Skeletal muscle cell (primary cell): Measurements from ENCODE around the gene CDK3.

Experiments
- DNase-seq: peaks from one replicate; pipeline ENCODE4 v3.0.0-alpha.2; 2010; ENCODE audit warnings: low read depth
- H3K4me3 ChIP-seq: 2 replicates; pipeline ENCODE4 v1.5.1; 2011; ENCODE audit warnings: low read depth, mild to moderate bottlenecking, control low read depth, low read length, moderate library complexity

The CDK3 gene

GRCh38 chr17:76009969-76010661 is 9.5 kb downstream of the CDK3 start:
- no peak for DNase-seq
- no peak overlapping the region for H3K4me3 ChIP-seq

GRCh38 chr17:76011951-76012350 is 11.3 kb downstream of the CDK3 start:
- H3K4me3 ChIP-seq, result no peak overlapping the region
- no peak for DNase-seq

GRCh38 chr17:76013377-76013932 is 12.8 kb downstream of the CDK3 start:
- no peak overlapping the region for H3K4me3 ChIP-seq
- no peak for DNase-seq

- H3K4me3 ChIP-seq, result no peak overlapping the region
- DNase-seq, result no peak
These were observed 13.7 kb downstream of the CDK3 start for GRCh38 chr17:76014100-76014924.

GRCh38 chr17:76014925-76015261 is 14.2 kb downstream of the CDK3 start:
- DNase-seq, result no peak
- no peak overlapping the region for H3K4me3 ChIP-seq

GRCh38 chr17:76017481-76018339 is 17.1 kb downstream of the CDK3 start:
- no peak overlapping the region for H3K4me3 ChIP-seq
- DNase-seq, result no peak

- no peak for DNase-seq
- H3K4me3 ChIP-seq, result no peak overlapping the region
These were observed 17.7 kb downstream of the CDK3 start for GRCh38 chr17:76018340-76018680.

- H3K4me3 ChIP-seq, result no peak overlapping the region
- no peak for DNase-seq
These were observed 18.1 kb downstream of the CDK3 start for GRCh38 chr17:76018801-76019200.

- no peak for DNase-seq
These were observed 19.3 kb downstream of the CDK3 start for GRCh38 chr17:76019833-76020467.

GRCh38 chr17:76022285-76022684 is 21.6 kb downstream of the CDK3 start:
- H3K4me3 ChIP-seq, result no peak overlapping the region
- DNase-seq, result no peak

More at GRCh38 chr17:76019833-76020467, 19.3 kb downstream of the CDK3 start:
- no peak overlapping the region for H3K4me3 ChIP-seq

- no peak for DNase-seq
- no peak overlapping the region for H3K4me3 ChIP-seq
These were observed 22.6 kb downstream of the CDK3 start for GRCh38 chr17:76022973-76023899.

GRCh38 chr17:76023900-76024237 is 23.2 kb downstream of the CDK3 start:
- H3K4me3 ChIP-seq, result no peak overlapping the region
- DNase-seq, result no peak

GRCh38 chr17:76024353-76024752 is 23.7 kb downstream of the CDK3 start:
- no peak overlapping the region for H3K4me3 ChIP-seq
- no peak for DNase-seq

GRCh38 chr17:76025294-76025693 is 24.6 kb downstream of the CDK3 start:
- no peak for DNase-seq
- no peak overlapping the region for H3K4me3 ChIP-seq

GRCh38 chr17:76026714-76027158 is 26.1 kb downstream of the CDK3 start:
- H3K4me3 ChIP-seq, result no peak overlapping the region
- no peak for DNase-seq

GRCh38 chr17:76027159-76027839 is 26.6 kb downstream of the CDK3 start, which contains the start of gene EVPL:
TSS of gene EVPL (minus strand) at chr17:76027306. CDS start at chr17:76027198, 108 bp downstream.
- H3K4me3 ChIP-seq, result no peak within 1 kb of the TSS
- no peak for DNase-seq

- no peak for DNase-seq
These were observed 31.6 kb downstream of the CDK3 start for GRCh38 chr17:76032073-76032779.

More at GRCh38 chr17:76032073-76032779, 31.6 kb downstream of the CDK3 start:
- no peak overlapping the region for H3K4me3 ChIP-seq
